D721Med (cell line): ENCODE data around the gene MTHFSD.

ENCODE experiments used
- DNase-seq: peaks from one replicate; pipeline ENCODE4 v3.0.0; 2011; ENCODE audit warnings: low spot score; ENCODE audit not compliant: insufficient read length
- FAIRE-seq: peaks from 2 replicates; lab custom pipeline; 2011; peaks lifted over from hg19 to GRCh38; lab: Jason Lieb, UNC
- CTCF ChIP-seq: IDR thresholded peaks from 2 replicates; pipeline ENCODE4 v1.5.1; 2012; ENCODE audit warnings: mild to moderate bottlenecking, control low read depth; ENCODE audit not compliant: insufficient read depth; ENCODE audit errors: missing control alignments

The MTHFSD gene

DNA sequence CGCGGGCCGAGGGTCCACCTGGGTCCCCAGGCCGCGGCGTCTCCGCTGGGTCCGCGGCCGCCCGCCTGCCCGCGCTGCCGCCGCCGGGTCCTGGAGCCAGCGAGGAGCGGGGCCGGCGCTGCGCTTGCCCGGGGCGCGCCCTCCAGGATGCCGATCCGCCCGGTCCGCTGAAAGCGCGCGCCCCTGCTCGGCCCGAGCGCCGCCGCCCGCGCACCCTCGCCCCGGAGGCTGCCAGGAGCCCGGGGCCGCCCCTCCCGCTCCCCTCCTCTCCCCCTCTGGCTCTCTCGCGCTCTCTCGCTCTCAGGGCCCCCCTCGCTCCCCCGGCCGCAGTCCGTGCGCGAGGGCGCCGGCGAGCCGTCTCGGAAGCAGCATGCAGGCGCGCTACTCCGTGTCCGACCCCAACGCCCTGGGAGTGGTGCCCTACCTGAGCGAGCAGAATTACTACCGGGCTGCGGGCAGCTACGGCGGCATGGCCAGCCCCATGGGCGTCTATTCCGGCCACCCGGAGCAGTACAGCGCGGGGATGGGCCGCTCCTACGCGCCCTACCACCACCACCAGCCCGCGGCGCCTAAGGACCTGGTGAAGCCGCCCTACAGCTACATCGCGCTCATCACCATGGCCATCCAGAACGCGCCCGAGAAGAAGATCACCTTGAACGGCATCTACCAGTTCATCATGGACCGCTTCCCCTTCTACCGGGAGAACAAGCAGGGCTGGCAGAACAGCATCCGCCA is 12.1 kb upstream of the MTHFSD start:
- FAIRE-seq, result no peak
- TF ChIP-seq CTCF, result no peak
- no peak for DNase-seq

DNA sequence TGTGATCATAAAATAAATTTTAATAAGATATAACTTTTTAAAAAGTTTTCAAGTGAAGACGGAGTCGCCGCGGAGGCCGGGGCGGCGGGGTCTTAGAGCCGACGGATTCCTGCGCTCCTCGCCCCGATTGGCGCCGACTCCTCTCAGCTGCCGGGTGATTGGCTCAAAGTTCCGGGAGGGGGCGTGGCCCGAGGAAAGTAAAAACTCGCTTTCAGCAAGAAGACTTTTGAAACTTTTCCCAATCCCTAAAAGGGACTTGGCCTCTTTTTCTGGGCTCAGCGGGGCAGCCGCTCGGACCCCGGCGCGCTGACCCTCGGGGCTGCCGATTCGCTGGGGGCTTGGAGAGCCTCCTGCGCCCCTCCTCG is 11.5 kb upstream of the MTHFSD start, which contains the start of gene FOXC2:
TSS of gene FOXC2 (plus strand) at position 229 of the 365 bp plus-strand sequence. CDS start 507 bp downstream, outside the sequence.
- FAIRE-seq, result no peak
- DNase-seq, result no peak
- no peak for TF ChIP-seq CTCF

- DNase-seq (no peak), FAIRE-seq (no peak)
- no peak for TF ChIP-seq CTCF
These were observed 10.8 kb upstream of the MTHFSD start for GRCh38 chr16:86565644-86566511.

DNA sequence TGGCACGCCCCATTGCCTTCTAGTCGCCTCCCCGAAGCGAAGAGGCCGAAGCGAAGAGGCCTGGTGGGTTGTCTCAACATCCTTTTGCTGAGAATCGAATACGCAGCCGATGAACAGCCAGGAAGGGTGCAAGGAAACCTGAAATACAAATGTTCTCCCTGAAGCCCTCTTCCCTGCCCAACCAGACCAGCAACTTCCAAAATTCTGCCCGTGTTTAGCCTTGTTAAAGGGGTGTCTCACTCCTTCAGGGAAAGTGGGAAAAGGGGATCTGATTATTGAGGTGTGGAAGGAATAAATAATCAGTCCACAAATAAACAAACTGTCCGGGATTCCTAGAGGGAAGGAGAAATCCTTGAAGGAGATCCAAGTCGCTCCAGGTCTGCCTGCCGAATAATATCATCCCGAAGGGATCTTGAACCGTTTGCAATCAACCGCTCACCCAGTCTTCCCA is 10.2 kb upstream of the MTHFSD start:
- DNase-seq (no peak), FAIRE-seq (no peak)
- TF ChIP-seq CTCF, result no peak

DNA sequence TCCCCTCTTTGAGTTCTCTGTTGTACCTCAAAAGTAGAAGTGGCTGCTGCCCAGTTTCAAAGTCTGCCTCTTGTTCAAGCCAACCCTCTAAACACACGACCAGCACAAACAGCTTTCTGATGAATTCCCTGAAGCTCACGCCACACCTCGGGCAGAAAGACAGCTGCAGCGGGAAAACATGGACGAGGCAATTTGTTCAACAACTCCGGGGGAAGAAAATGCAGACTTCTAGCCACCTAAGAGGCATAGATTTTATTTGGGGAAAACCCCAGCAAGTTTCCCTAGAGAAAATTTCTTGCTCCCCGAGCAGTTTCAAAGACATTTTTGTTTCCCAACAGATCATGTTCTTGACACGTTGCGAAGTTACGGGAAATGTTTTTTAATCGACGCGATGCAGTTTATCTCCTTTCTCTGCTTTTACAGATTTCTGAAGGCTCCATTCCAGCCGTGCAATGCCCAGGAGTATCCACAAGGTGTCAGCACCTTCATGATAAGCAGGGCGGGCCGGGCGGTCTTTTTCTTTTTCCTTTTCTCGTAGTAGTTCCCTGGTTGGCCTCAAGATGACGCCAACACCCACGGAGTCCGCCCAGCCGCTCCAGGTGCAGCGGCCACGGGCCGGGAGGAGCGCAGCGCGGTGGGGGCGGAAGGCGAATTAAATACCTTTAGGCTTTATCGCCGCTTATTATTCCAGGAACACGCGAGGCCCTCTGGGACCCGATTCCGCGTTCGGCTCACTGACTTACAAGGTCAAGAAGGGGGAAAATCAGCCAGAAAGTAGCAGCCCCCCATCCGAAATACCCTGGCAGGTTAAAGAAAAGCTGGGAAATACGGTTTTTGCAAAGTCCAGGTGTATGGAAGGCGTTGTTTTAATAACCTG is 8.7 kb upstream of the MTHFSD start:
- TF ChIP-seq CTCF, result peak; percentile 96
- DNase-seq (no peak), FAIRE-seq (no peak)

DNA sequence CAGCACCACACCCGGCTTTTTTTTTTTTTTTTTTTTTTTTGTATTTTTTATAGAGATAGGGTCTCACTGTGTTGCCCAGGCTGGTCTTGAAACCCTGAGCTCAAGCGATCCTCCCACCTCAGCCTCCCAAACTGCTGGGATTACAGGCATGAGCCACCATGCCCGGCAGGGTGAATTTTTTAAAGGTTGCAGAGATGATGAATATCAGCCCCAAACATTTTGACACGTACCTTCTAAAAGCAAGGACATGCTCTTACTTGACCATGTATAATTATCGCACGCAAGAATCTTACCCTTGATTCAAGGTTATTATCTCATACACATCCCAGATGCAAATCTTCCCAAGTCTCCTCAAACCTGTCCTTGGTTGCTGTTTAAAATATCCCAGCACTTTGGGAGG is 7.3 kb upstream of the MTHFSD start:
- no peak for TF ChIP-seq CTCF
- DNase-seq, result no peak
- no peak for FAIRE-seq
